Measurements from ENCODE around the gene EFNA4.

Gene EFNA4

GRCh38 chr1:155052439-155053395 is 10.8 kb upstream of the EFNA4 start:
- no peak for DNase-seq

- no peak for DNase-seq
Measured at GRCh38 chr1:155053531-155054105, 9.9 kb upstream of the EFNA4 start.

GRCh38 chr1:155057104-155057503 is 6.4 kb upstream of the EFNA4 start:
- no peak for DNase-seq

GRCh38 chr1:155057788-155058211 is 5.7 kb upstream of the EFNA4 start:
- no peak for DNase-seq

- no peak for DNase-seq
Measured at GRCh38 chr1:155060736-155061135, 2.8 kb upstream of the EFNA4 start.

GRCh38 chr1:155061381-155062150 is 2.0 kb upstream of the EFNA4 start:
- DNase-seq = peak; percentile 99

- no peak for DNase-seq
Measured at GRCh38 chr1:155062151-155062686, 1.3 kb upstream of the EFNA4 start.

- DNase-seq = peak; percentile 75
Measured at GRCh38 chr1:155062702-155063411, 683 bp upstream of the EFNA4 start.

GRCh38 chr1:155064111-155064831 is 731 bp downstream of the EFNA4 start:
- DNase-seq = no peak

- DNase-seq = no peak
Measured at GRCh38 chr1:155064832-155065429, 1.4 kb downstream of the EFNA4 start.

- no peak for DNase-seq
Measured at GRCh38 chr1:155066777-155067176, 3.2 kb downstream of the EFNA4 start.

- no peak for DNase-seq
Measured at GRCh38 chr1:155068599-155068998, 5.1 kb downstream of the EFNA4 start.

- no peak for DNase-seq
Measured at GRCh38 chr1:155069551-155070157, 6.1 kb downstream of the EFNA4 start.

GRCh38 chr1:155070158-155070621 is 6.7 kb downstream of the EFNA4 start:
- DNase-seq = no peak

GRCh38 chr1:155070721-155071569 is 7.4 kb downstream of the EFNA4 start:
- DNase-seq = peak; percentile 65

GRCh38 chr1:155071701-155072100 is 8.2 kb downstream of the EFNA4 start:
- DNase-seq = no peak

GRCh38 chr1:155072531-155073289 is 9.2 kb downstream of the EFNA4 start:
- DNase-seq = no peak

GRCh38 chr1:155073377-155074242 is 10.1 kb downstream of the EFNA4 start:
- no peak for DNase-seq
